HG03558 (cell line): Measurements from ENCODE around the gene IRF8.

Experiments
- ATAC-seq: cut with Tn5 transposase; IDR thresholded peaks from one replicate; pipeline ENCODE4 v1.9.1; 2021; ENCODE audit warnings: moderate number of reproducible peaks; ENCODE audit not compliant: unreplicated experiment; ENCODE audit errors: extremely low read depth

The IRF8 gene

GRCh38 chr16:85911251-85911930 lies 12.4 kb downstream of the IRF8 start:
- ATAC-seq: no peak

- no peak for ATAC-seq
These were observed 13.4 kb downstream of the IRF8 start for GRCh38 chr16:85912211-85912974.

GRCh38 chr16:85913141-85913601 lies 14.2 kb downstream of the IRF8 start:
- ATAC-seq: no peak

GRCh38 chr16:85913688-85914422 lies 14.9 kb downstream of the IRF8 start:
- ATAC-seq: no peak

GRCh38 chr16:85914423-85914794 lies 15.4 kb downstream of the IRF8 start:
- no peak for ATAC-seq

GRCh38 chr16:85915125-85915845 lies 16.3 kb downstream of the IRF8 start:
- no peak for ATAC-seq

GRCh38 chr16:85916141-85916890 lies 17.4 kb downstream of the IRF8 start:
- ATAC-seq: no peak

- no peak for ATAC-seq
These were observed 18.1 kb downstream of the IRF8 start for GRCh38 chr16:85917012-85917411.

- no peak for ATAC-seq
These were observed 19.0 kb downstream of the IRF8 start for GRCh38 chr16:85917959-85918358.

- ATAC-seq: no peak
These were observed 19.5 kb downstream of the IRF8 start for GRCh38 chr16:85918436-85918835.

GRCh38 chr16:85919271-85920267 lies 20.6 kb downstream of the IRF8 start:
- ATAC-seq: no peak

- ATAC-seq: no peak
These were observed 22.1 kb downstream of the IRF8 start for GRCh38 chr16:85921026-85921425.

- no peak for ATAC-seq
These were observed 24.4 kb downstream of the IRF8 start for GRCh38 chr16:85923153-85924021.

- ATAC-seq: no peak
These were observed 25.7 kb downstream of the IRF8 start for GRCh38 chr16:85924675-85925074.

- no peak for ATAC-seq
These were observed 27.4 kb downstream of the IRF8 start for GRCh38 chr16:85926370-85926769.

- ATAC-seq: no peak
These were observed 28.4 kb downstream of the IRF8 start for GRCh38 chr16:85927371-85927770.

GRCh38 chr16:85927959-85928358 lies 29.0 kb downstream of the IRF8 start:
- ATAC-seq: no peak

GRCh38 chr16:85928401-85928820 lies 29.4 kb downstream of the IRF8 start:
- ATAC-seq: no peak
